Fibroblast of lung (primary cell): ENCODE data around the gene SRP9.

ENCODE experiments used
- EZH2 ChIP-seq: IDR thresholded peaks from 2 replicates; pipeline ENCODE4 v1.5.1; 2012; ENCODE audit warnings: low read length, control low read depth, mild to moderate bottlenecking; ENCODE audit errors: missing control alignments
- TF ChIP-seq, protein P1 (sequence below), 2 donors: IDR thresholded peaks in 1 of 2; conservative IDR thresholded peaks in 1 of 2; 1 replicate in 1 of 2; 2 replicates in 1 of 2; pipeline ENCODE4 v1.5.1; 2011 to 2012; ENCODE audit warnings: low read length in 2 of 2, control low read depth in 1 of 2, inconsistent platforms in 1 of 2, low read depth in 1 of 2, mild to moderate bottlenecking in 1 of 2

DNA sequence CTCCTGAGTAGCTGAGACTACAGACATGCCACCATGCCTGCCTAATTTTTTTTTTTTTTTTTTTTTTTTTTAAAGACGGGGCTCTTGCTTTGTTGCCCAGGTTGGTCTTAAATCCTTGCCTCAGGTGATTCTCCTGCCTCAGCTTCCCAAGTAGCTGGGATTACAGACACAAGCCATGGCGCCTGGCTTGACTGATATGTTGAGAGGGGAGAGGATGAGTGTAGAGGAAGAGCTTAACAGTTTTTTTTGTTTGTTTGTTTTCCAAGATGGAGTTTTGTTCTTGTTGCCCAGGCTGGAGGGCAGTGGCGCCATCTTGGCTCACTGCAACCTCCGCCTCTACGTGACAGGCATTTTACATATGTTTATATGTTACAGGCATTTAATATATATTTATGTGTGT, 2.5 kb downstream of the SRP9 start:
- TF ChIP-seq, protein P1, sequence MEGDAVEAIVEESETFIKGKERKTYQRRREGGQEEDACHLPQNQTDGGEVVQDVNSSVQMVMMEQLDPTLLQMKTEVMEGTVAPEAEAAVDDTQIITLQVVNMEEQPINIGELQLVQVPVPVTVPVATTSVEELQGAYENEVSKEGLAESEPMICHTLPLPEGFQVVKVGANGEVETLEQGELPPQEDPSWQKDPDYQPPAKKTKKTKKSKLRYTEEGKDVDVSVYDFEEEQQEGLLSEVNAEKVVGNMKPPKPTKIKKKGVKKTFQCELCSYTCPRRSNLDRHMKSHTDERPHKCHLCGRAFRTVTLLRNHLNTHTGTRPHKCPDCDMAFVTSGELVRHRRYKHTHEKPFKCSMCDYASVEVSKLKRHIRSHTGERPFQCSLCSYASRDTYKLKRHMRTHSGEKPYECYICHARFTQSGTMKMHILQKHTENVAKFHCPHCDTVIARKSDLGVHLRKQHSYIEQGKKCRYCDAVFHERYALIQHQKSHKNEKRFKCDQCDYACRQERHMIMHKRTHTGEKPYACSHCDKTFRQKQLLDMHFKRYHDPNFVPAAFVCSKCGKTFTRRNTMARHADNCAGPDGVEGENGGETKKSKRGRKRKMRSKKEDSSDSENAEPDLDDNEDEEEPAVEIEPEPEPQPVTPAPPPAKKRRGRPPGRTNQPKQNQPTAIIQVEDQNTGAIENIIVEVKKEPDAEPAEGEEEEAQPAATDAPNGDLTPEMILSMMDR (conservative IDR thresholded peaks at IDR 0.05 in 1 of 2, IDR thresholded peaks at IDR 0.05 in 1 of 2; ENCODE audit: low read depth in 1 of 2, low read length in 2 of 2): no peak
- no peak for TF ChIP-seq EZH2
